OCI-LY1 (cell line): ENCODE data around the gene ETV6.

Source experiments
- H2AFZ ChIP-seq: fragments of 200-600 bp; sonication (generic), shearing (Covaris generic); 2 replicates; pipeline ENCODE4 v1.6.0; 2014; ENCODE audit warnings: antibody characterized with exemption, mild to moderate bottlenecking, low read length
- H3F3A ChIP-seq: fragments of 200-600 bp; sonication (generic), shearing (Covaris generic); 2 replicates; pipeline ENCODE4 v1.6.0; 2014; ENCODE audit warnings: mild to moderate bottlenecking, antibody characterized with exemption, low read length, moderate library complexity; ENCODE audit not compliant: insufficient read depth
- H3K27ac ChIP-seq: fragments of 200-600 bp; sonication (generic); 2 replicates; pipeline ENCODE4 v1.5.1; 2014; ENCODE audit warnings: low read length, mixed run types, mild to moderate bottlenecking, low read depth; ENCODE audit not compliant: poor library complexity, severe bottlenecking
- H3K27me3 ChIP-seq: fragments of 200-600 bp; sonication (generic); 2 replicates; pipeline ENCODE4 v1.6.0; 2014; ENCODE audit warnings: antibody characterized with exemption, mild to moderate bottlenecking, low read length, moderate library complexity; ENCODE audit not compliant: insufficient read depth
- H3K36me3 ChIP-seq: fragments of 200-600 bp; sonication (generic); 2 replicates; pipeline ENCODE4 v1.6.1; 2014; ENCODE audit warnings: mild to moderate bottlenecking, antibody characterized with exemption, low read length, moderate library complexity, mixed read lengths; ENCODE audit not compliant: insufficient read depth
- H3K4me1 ChIP-seq: fragments of 200-600 bp; sonication (generic); 2 replicates; pipeline ENCODE4 v1.5.1; 2014; ENCODE audit warnings: mild to moderate bottlenecking, low read length, moderate library complexity; ENCODE audit not compliant: insufficient read depth, severe bottlenecking
- H3K4me2 ChIP-seq: fragments of 200-600 bp; sonication (generic), shearing (Covaris generic); 2 replicates; pipeline ENCODE4 v1.6.1; 2014; ENCODE audit warnings: low read length
- H3K4me3 ChIP-seq: fragments of 200-600 bp; sonication (generic); 2 replicates; pipeline ENCODE4 v1.5.1; 2014; ENCODE audit warnings: low read length, low read depth, mild to moderate bottlenecking, mixed read lengths; ENCODE audit not compliant: poor library complexity, severe bottlenecking
- H3K79me2 ChIP-seq: fragments of 200-600 bp; shearing (Covaris generic); 2 replicates; pipeline ENCODE4 v1.6.1; 2016; ENCODE audit warnings: mixed run types, low read length, mixed read lengths; ENCODE audit not compliant: insufficient read depth
- H3K9ac ChIP-seq: fragments of 200-600 bp; sonication (generic), shearing (Covaris generic); 2 replicates; pipeline ENCODE4 v1.6.1; 2014; ENCODE audit warnings: mild to moderate bottlenecking, low read length, mixed read lengths
- H3K9me2 ChIP-seq: fragments of 200-600 bp; sonication (generic), shearing (Covaris generic); 2 replicates; pipeline ENCODE4 v1.6.1; 2014; ENCODE audit warnings: low read depth, mild to moderate bottlenecking, low read length, mixed read lengths
- H3K9me3 ChIP-seq: fragments of 200-600 bp; shearing (Covaris generic); 2 replicates; pipeline ENCODE4 v1.6.1; 2014; ENCODE audit warnings: low read length, mixed read lengths
- H4K20me1 ChIP-seq: fragments of 200-600 bp; sonication (generic), shearing (Covaris generic); 2 replicates; pipeline ENCODE4 v1.6.0; 2016; ENCODE audit warnings: mild to moderate bottlenecking, low read length; ENCODE audit not compliant: insufficient read depth
- CTCF ChIP-seq: fragments of 200-600 bp; sonication (generic), shearing (Covaris generic); IDR thresholded peaks from 2 replicates; pipeline ENCODE4 v1.5.1; 2017; ENCODE audit warnings: mild to moderate bottlenecking, antibody characterized with exemption, low read length, moderate library complexity, mixed read lengths
- EZH2 ChIP-seq: fragments of 200-600 bp; sonication (generic), shearing (Covaris generic); IDR thresholded peaks from 2 replicates; pipeline ENCODE4 v1.8.0; 2017; ENCODE audit warnings: borderline replicate concordance, mixed run types, mild to moderate bottlenecking, antibody characterized with exemption, low read length, moderate library complexity, mixed read lengths

Gene ETV6

GRCh38 chr12:11703378-11703777, 53.9 kb downstream of the ETV6 start:
- H3K27ac ChIP-seq = no peak overlapping the region
- no peaks in the 10 kb centered on the region for H3K36me3 ChIP-seq
- no peaks in the 10 kb centered on the region for H3K9me3 ChIP-seq
- H3K4me3 ChIP-seq = no peak overlapping the region
- TF ChIP-seq CTCF = no peak
- no peak for TF ChIP-seq EZH2
- no peaks in the 10 kb centered on the region for H3F3A ChIP-seq
- no peak overlapping the region for H2AFZ ChIP-seq
- H3K79me2 ChIP-seq = no peaks in the 10 kb centered on the region
- H3K9ac ChIP-seq = no peak overlapping the region
- H3K4me2 ChIP-seq = no peak overlapping the region
- no peaks in the 10 kb centered on the region for H3K9me2 ChIP-seq
- H4K20me1 ChIP-seq = no peaks in the 10 kb centered on the region
- H3K4me1 ChIP-seq = no peaks in the 10 kb centered on the region
- H3K27me3 ChIP-seq = no peaks in the 10 kb centered on the region

DNA sequence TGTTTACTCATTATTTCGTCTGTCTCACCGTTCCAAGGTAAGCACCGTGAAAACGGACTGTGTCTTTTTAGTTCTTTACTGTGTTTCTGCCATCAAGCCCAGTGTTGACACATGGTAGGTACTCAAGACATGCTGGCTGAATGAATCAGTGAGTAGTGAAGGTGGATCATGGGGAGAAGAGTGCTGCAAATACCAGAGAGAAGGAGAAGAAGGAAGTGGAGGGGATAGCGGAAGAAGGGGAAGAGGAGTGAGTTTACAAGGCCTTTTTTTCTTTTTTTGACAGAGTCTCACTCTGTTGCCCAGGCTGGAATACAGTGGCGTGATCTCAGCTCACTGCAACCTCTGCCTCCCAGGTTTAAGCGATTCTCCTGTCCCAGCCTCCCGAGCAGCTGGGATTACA, 54.6 kb downstream of the ETV6 start:
- no peaks in the 10 kb centered on the region for H3K4me1 ChIP-seq
- H3K27me3 ChIP-seq = no peaks in the 10 kb centered on the region
- no peak overlapping the region for H3K4me3 ChIP-seq
- no peak overlapping the region for H3K27ac ChIP-seq
- H3K9ac ChIP-seq = no peak overlapping the region
- no peaks in the 10 kb centered on the region for H3F3A ChIP-seq
- H3K79me2 ChIP-seq = no peaks in the 10 kb centered on the region
- no peaks in the 10 kb centered on the region for H4K20me1 ChIP-seq
- no peaks in the 10 kb centered on the region for H3K9me3 ChIP-seq
- H3K9me2 ChIP-seq = no peaks in the 10 kb centered on the region
- no peak overlapping the region for H3K4me2 ChIP-seq
- TF ChIP-seq CTCF (no peak), EZH2 (no peak)
- H3K36me3 ChIP-seq = no peaks in the 10 kb centered on the region
- no peak overlapping the region for H2AFZ ChIP-seq

DNA sequence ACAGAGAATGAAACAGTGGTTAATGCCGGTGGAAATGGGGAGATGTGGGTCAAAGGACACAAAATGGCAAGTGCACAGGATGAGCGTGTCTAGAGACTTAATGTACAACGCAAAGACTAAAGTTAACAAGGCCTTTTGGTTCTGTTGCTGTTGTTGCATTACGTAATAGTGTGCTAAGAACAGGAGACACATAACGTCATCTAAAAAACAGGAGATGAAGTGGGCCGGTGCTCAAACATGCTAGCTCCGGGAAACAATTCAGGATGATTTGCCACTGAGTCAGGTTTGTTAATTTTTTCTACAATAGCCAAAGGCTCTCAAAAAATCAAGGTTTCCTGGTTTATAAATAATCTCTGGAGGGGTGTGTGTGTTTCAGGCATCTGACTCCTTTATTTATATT, 55.5 kb downstream of the ETV6 start:
- Histone ChIP-seq H3K4me3 (no peak overlapping the region), H3K9ac (no peak overlapping the region), H3K27me3 (no peaks in the 10 kb centered on the region), H4K20me1 (no peaks in the 10 kb centered on the region), H3K79me2 (no peaks in the 10 kb centered on the region), H2AFZ (no peak overlapping the region), H3K27ac (no peak overlapping the region), H3K9me2 (no peaks in the 10 kb centered on the region), H3K4me2 (no peak overlapping the region), H3K9me3 (no peaks in the 10 kb centered on the region), H3K4me1 (no peaks in the 10 kb centered on the region), H3F3A (no peaks in the 10 kb centered on the region), H3K36me3 (no peaks in the 10 kb centered on the region)
- TF ChIP-seq EZH2 = no peak
- no peak for TF ChIP-seq CTCF
